HG03280 (cell line): ENCODE measurements around the gene BPIFA2.

Experiments used
- ATAC-seq: cut with Tn5 transposase; IDR thresholded peaks from one replicate; pipeline ENCODE4 v1.9.1; 2021; ENCODE audit warnings: mild to moderate bottlenecking, moderate library complexity; ENCODE audit not compliant: unreplicated experiment

The BPIFA2 gene

GRCh38 chr20:33191955-33192354 lies 24.0 kb downstream of the BPIFA2 start:
- ATAC-seq, result no peak

DNA sequence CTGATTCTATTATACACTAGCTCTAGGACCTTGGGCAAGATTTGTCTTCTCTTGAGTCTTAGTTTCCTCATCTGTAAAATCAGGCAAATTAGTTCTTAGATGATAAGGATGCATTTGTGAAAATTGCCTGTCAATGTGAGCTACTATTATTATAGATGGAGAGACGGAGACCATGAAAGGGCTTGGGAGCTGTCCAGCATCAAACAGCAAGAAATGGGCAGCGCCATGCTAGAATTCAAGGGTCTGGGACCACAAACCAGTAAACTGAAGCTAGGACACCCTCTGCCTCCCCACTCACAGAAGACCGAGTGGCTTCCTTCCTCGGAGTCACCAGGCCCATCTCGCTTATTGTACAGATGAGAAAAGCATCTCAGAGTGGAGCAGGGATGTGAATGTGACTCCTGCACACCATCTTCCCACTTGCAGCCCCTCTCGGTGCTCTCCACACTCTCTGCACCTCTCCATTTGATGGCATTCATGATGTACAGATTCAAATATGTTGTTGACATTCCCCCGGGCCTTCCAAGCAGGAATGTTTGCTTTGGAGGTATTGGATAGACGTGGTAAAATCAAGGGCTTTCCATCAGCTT lies 25.0 kb downstream of the BPIFA2 start:
- no peak for ATAC-seq

DNA sequence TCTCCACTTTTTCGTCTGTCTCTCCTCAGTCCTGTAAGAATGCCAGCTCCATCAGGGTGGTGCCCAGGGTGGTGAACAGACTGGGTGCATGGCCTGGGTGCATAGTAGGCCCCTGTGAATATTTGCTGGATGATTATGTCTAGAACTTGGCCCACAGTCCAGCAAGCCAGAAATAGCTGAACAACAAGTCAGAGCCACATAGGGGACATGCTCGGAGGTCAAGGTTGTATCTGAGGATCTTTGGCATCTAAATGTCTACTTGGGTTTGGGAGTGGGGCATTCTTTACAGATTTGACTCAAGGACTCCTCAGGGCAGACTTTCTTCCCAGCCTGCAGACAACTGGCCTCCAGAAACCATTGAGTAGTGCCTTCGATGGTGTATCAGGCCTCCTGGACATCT lies 31.1 kb downstream of the BPIFA2 start:
- no peak for ATAC-seq

GRCh38 chr20:33202451-33202850 lies 34.5 kb downstream of the BPIFA2 start:
- ATAC-seq, result no peak

- ATAC-seq, result no peak
Measured at GRCh38 chr20:33203444-33203843, 35.5 kb downstream of the BPIFA2 start.

GRCh38 chr20:33209789-33210188 lies 41.8 kb downstream of the BPIFA2 start:
- ATAC-seq, result no peak

DNA sequence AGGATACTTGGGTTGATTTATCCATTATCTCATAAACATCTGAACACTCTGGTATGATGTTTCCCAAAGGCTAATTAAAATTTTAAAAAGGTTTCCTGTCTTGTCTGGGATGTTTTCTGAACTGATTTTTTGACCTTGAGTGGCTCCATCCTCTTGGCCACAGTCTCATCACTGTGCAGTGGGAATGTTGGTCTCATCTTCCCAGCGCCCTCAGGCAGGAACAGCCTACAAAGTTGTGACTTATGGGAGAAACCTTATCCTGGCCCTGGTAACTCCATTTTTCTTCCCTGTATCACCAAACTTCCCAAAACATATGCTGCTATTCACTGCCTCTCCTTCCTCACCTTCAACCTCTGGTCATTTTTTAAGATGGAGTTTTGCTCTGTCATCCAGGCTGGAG lies 42.4 kb downstream of the BPIFA2 start:
- no peak for ATAC-seq

DNA sequence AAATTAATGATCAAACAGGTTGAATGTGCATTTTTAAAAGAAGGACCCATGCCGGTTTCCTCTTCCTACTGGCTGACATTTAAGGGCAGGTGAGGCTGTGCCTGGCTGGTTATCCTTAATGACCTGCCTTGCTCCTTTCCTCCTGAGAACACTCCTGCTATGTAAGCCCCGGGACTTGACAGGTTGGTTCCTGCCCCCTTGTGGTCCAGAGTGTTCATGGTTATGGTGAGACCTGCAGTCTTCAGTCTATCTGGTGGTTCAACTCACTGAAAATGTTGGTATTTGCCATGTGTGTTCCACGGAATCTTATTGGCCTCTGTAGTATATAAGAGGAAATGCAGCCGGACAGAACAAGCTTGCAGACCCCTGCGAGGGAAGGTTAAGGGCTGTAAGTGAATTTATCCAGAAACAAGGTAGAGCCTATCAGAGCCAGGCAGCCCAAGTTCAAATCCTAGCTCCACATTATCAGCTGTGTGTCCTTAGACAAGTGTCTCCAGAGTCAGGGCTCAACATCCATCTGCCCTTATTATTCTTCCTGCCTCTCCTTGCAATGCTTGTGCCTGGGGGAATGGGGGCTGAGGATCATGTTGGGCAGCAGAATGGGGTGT lies 44.0 kb downstream of the BPIFA2 start:
- no peak for ATAC-seq

DNA sequence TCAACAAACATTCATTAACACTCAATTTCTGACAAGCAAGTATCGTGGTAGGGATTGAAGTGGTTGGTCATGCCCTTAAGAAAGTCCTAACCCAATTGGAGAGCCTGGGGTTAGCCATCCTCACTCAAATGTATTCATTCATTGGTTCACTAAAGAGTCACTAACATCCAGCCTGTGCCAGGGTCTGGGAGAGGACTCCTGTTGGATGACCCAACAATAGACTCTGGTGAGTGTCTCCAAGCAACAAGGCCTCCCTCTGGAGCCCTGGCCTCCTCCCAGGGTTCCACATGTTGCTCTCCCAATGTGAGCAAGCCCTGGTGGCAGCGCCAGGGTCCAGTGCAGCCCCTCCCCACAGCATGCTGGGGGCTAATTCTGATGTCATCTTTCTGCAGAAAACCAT lies 49.1 kb downstream of the BPIFA2 start, which contains the start of gene BPIFA3:
BPIFA3 (plus strand) TSS at position 301 of the 400 bp plus-strand sequence. CDS start 185 bp downstream, outside the sequence.
- no peak for ATAC-seq

DNA sequence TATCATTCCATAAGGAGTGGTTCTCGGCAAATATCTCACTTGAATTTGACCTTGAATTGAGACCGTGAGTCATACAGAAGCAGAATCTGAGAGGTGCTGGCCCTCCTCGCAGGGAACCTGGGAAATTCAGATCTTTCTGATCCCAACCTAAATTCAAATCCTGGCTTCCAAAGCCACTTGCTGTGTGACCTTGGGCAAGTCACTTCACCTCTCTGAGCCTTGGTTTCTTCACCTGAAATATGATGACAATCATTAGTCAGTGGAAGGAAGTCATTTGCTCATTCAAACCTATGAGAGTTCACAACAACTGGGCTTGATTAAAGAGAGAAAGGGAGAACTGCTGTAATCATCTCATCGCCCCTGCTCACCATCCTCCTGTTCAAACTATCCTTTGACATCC lies 56.4 kb downstream of the BPIFA2 start:
- ATAC-seq, result no peak

GRCh38 chr20:33229843-33230242 lies 61.9 kb downstream of the BPIFA2 start:
- ATAC-seq, result no peak
